WI38 (cell line): Measurements from ENCODE around the gene MOB2.

ENCODE experiments used
- H3K4me3 ChIP-seq: 2 replicates; pipeline ENCODE4 v1.5.1; 2011; ENCODE audit warnings: low read depth, mild to moderate bottlenecking, control low read depth, low read length
- TF ChIP-seq, protein P1 (sequence below): IDR thresholded peaks from 2 replicates; pipeline ENCODE4 v1.5.1; 2012; ENCODE audit warnings: low read depth, mild to moderate bottlenecking, control low read depth, low read length

MOB2 gene

DNA sequence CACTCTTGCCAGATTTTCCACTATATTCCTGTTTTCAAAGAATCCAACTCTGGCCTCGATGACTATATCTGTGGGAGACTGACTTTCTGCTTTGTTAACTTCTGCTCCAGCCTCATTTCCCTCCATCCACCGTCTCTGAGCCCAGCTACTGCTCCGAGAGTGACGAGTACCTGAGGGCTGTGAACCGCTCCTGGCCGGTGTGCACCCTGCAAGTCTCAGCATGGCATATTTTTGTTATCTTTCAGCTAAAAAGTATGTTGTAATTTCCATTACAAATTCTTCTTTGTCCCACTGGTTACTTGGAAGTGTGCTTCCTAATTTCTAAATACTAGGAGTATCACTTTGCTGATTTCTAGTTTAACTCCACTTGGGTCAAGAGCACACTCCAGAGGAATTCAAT lies 36.5 kb upstream of the MOB2 start:
- TF ChIP-seq, protein P1, sequence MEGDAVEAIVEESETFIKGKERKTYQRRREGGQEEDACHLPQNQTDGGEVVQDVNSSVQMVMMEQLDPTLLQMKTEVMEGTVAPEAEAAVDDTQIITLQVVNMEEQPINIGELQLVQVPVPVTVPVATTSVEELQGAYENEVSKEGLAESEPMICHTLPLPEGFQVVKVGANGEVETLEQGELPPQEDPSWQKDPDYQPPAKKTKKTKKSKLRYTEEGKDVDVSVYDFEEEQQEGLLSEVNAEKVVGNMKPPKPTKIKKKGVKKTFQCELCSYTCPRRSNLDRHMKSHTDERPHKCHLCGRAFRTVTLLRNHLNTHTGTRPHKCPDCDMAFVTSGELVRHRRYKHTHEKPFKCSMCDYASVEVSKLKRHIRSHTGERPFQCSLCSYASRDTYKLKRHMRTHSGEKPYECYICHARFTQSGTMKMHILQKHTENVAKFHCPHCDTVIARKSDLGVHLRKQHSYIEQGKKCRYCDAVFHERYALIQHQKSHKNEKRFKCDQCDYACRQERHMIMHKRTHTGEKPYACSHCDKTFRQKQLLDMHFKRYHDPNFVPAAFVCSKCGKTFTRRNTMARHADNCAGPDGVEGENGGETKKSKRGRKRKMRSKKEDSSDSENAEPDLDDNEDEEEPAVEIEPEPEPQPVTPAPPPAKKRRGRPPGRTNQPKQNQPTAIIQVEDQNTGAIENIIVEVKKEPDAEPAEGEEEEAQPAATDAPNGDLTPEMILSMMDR = no peak
- no peak overlapping the region for H3K4me3 ChIP-seq

DNA sequence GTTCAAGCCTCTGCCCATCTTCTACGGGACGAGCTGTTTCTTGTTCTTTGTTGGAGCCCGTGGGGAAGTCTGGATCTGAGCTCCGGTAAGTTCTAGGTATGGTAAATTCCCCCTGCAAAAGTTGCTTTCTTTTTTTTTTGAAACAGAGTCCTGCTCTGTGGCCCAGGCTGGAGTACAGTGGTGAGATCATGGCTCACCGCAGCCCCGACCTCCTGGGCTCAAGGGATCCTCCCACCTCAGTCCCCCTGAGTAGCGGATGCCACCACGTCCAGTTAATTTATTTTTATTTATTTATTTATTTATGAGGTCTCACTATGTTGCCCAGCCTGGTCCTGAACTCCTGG lies 35.5 kb upstream of the MOB2 start:
- no peak overlapping the region for H3K4me3 ChIP-seq

GRCh38 chr11:1521382-1522080 lies 35.0 kb upstream of the MOB2 start:
- TF ChIP-seq, protein P1 = no peak
- no peak overlapping the region for H3K4me3 ChIP-seq

More for the DNA sequence above, 35.5 kb upstream of the MOB2 start:
- TF ChIP-seq, protein P1 = no peak

DNA sequence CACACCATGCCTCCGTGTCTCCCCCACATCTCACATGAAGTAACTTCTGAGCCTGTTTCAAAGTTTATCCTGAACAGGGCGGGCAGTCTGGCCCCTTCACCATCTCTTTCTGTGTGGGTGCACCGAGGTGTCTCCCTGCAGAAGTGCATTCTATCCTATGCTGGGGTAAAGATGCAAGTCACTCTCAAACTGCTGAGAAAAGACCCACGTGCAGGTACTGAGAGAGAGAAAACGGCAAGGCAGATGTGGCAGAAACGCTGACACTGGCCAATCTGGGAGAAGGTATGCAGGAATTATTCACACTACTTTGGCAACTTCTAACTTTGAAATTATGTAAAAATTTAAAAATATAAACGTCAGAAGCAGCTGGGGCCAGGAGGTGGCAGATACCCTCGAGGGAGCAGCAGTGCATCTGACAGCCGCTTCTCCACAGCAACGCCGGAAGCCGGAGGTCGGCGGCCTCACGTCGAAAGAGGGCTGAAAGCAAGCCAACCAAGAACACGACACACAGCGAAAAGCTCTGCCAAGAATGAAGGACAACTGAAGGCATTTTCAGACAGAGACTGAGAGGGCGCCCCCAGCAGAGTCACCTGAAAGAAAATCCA lies 34.2 kb upstream of the MOB2 start:
- TF ChIP-seq, protein P1 = no peak
- no peak overlapping the region for H3K4me3 ChIP-seq

GRCh38 chr11:1520209-1520662 lies 33.7 kb upstream of the MOB2 start:
- no peak overlapping the region for H3K4me3 ChIP-seq
- TF ChIP-seq, protein P1 = no peak

GRCh38 chr11:1519028-1520010 lies 32.7 kb upstream of the MOB2 start:
- H3K4me3 ChIP-seq = no peak overlapping the region
- TF ChIP-seq, protein P1 = no peak
